Ishikawa (cell line): ENCODE results near the gene MORN2.

Experiments
- CEBPB ChIP-seq: IDR thresholded peaks from 2 replicates; pipeline ENCODE4 v1.6.1; 2012
- CREB1 ChIP-seq: IDR thresholded peaks from 2 replicates; pipeline ENCODE4 v1.6.1; 2012; ENCODE audit warnings: low read depth
- EGR1 ChIP-seq: IDR thresholded peaks from 2 replicates; pipeline ENCODE4 v1.6.1; 2012
- EP300 ChIP-seq: IDR thresholded peaks from 2 replicates; pipeline ENCODE4 v1.6.1; 2012; ENCODE audit warnings: borderline replicate concordance
- FOXM1 ChIP-seq: IDR thresholded peaks from 2 replicates; pipeline ENCODE4 v1.6.1; 2012; ENCODE audit warnings: low read depth, borderline replicate concordance
- MAX ChIP-seq: IDR thresholded peaks from 2 replicates; pipeline ENCODE4 v1.6.1; 2012
- NFIC ChIP-seq: IDR thresholded peaks from 2 replicates; pipeline ENCODE4 v1.6.1; 2012
- RAD21 ChIP-seq: IDR thresholded peaks from 2 replicates; pipeline ENCODE4 v1.6.1; 2012; ENCODE audit warnings: low read depth
- REST ChIP-seq: IDR thresholded peaks from 2 replicates; pipeline ENCODE4 v1.6.1; 2012; ENCODE audit warnings: low read depth, mild to moderate bottlenecking
- TAF1 ChIP-seq: IDR thresholded peaks from 2 replicates; pipeline ENCODE4 v1.6.1; 2012; ENCODE audit warnings: low read depth, mild to moderate bottlenecking
- TCF12 ChIP-seq: IDR thresholded peaks from 2 replicates; pipeline ENCODE4 v1.6.1; 2012; ENCODE audit warnings: low read depth
- TEAD4 ChIP-seq: IDR thresholded peaks from 2 replicates; pipeline ENCODE4 v1.6.1; 2012
- USF1 ChIP-seq: IDR thresholded peaks from 2 replicates; pipeline ENCODE4 v1.6.1; 2012
- YY1 ChIP-seq: IDR thresholded peaks from 2 replicates; pipeline ENCODE4 v1.6.1; 2012; ENCODE audit warnings: low read depth
- ZBTB7A ChIP-seq: IDR thresholded peaks from 2 replicates; pipeline ENCODE4 v1.6.1; 2012; ENCODE audit warnings: low read depth

Gene MORN2

GRCh38 chr2:38907743-38908562, 32.2 kb downstream of the MORN2 start:
- TF ChIP-seq YY1 (no peak), RAD21 (no peak), USF1 (no peak), CEBPB (no peak), TCF12 (no peak), ZBTB7A (no peak)

- TF ChIP-seq ZBTB7A (no peak), TAF1 (no peak), MAX (no peak), FOXM1 (no peak), REST (no peak), EP300 (no peak), RAD21 (no peak), EGR1 (no peak), NFIC (no peak), USF1 (no peak), YY1 (no peak), CEBPB (no peak), TEAD4 (no peak), CREB1 (no peak), TCF12 (no peak)
Measured at GRCh38 chr2:38909872-38910271, 34.1 kb downstream of the MORN2 start.

- TF ChIP-seq CREB1 (no peak), TEAD4 (no peak), USF1 (no peak), EGR1 (no peak), TAF1 (no peak), TCF12 (no peak), CEBPB (no peak), NFIC (no peak), ZBTB7A (no peak), MAX (no peak), YY1 (no peak), FOXM1 (no peak), REST (no peak), RAD21 (no peak), EP300 (no peak)
Measured at GRCh38 chr2:38911191-38911590, 35.4 kb downstream of the MORN2 start.

- no peak for TF ChIP-seq EGR1
- no peak for TF ChIP-seq TAF1
- TF ChIP-seq YY1: no peak
Measured at GRCh38 chr2:38912619-38913018, 36.8 kb downstream of the MORN2 start.

- no peak for TF ChIP-seq REST
- no peak for TF ChIP-seq ZBTB7A
- TF ChIP-seq EP300: no peak
- TF ChIP-seq RAD21: no peak
- no peak for TF ChIP-seq TEAD4
- TF ChIP-seq TCF12: no peak
Measured at GRCh38 chr2:38922389-38922788, 46.6 kb downstream of the MORN2 start.
